Activated CD8-positive, alpha-beta memory T cell treated with anti-CD3 and anti-CD28 coated beads for 1 hour (primary cell): ENCODE measurements around the gene GGA1.

Source experiments
- DNase-seq, 2 donors: peaks; one replicate each; pipeline ENCODE4 v3.0.0-alpha.2; 2020; ENCODE audit warnings: low read depth in 1 of 2; ENCODE audit errors: extremely low read depth in 1 of 2

The GGA1 gene

GRCh38 chr22:37628830-37629229 lies 20.2 kb downstream of the GGA1 start:
- DNase-seq: no peak

- no peak for DNase-seq
These were observed 21.3 kb downstream of the GGA1 start for GRCh38 chr22:37629928-37630327.

- no peak for DNase-seq
These were observed 22.3 kb downstream of the GGA1 start for GRCh38 chr22:37630839-37631435.

- no peak for DNase-seq
These were observed 23.0 kb downstream of the GGA1 start for GRCh38 chr22:37631448-37632173.

- no peak for DNase-seq
These were observed 23.8 kb downstream of the GGA1 start for GRCh38 chr22:37632174-37633088.

- DNase-seq: no peak
These were observed 24.5 kb downstream of the GGA1 start for GRCh38 chr22:37633089-37633624.

GRCh38 chr22:37633625-37634416 lies 25.2 kb downstream of the GGA1 start:
- DNase-seq: no peak

- no peak for DNase-seq
These were observed 25.8 kb downstream of the GGA1 start for GRCh38 chr22:37634417-37634924.

- no peak for DNase-seq
These were observed 26.5 kb downstream of the GGA1 start for GRCh38 chr22:37635157-37635556.

- DNase-seq: no peak
These were observed 27.7 kb downstream of the GGA1 start for GRCh38 chr22:37636186-37636948.

- DNase-seq: no peak
These were observed 28.3 kb downstream of the GGA1 start for GRCh38 chr22:37636949-37637273.

- no peak for DNase-seq
These were observed 29.9 kb downstream of the GGA1 start for GRCh38 chr22:37638391-37639069.

- DNase-seq: peak in 1 of 2 donors; percentile 48
These were observed 30.6 kb downstream of the GGA1 start, which contains the start of gene SH3BP1 for GRCh38 chr22:37639070-37639760. Gene SH3BP1, plus strand, starts transcription at chr22:37639669. Its CDS starts 119 bp downstream, at chr22:37639788.

GRCh38 chr22:37639771-37640590 lies 31.3 kb downstream of the GGA1 start:
- no peak for DNase-seq

- DNase-seq: no peak
These were observed 32.2 kb downstream of the GGA1 start for GRCh38 chr22:37640591-37641560.

- DNase-seq: no peak
These were observed 32.9 kb downstream of the GGA1 start for GRCh38 chr22:37641561-37641949.
